ENCODE results near the gene MOB2. TPM values are rescaled to one million over a fixed set of nuclear protein-coding genes. Genes with fewer than 3 reads are reported as not detected.

Gene MOB2
- total RNA-seq, 1 donor from 2014 or later: 26.4 TPM

DNA sequence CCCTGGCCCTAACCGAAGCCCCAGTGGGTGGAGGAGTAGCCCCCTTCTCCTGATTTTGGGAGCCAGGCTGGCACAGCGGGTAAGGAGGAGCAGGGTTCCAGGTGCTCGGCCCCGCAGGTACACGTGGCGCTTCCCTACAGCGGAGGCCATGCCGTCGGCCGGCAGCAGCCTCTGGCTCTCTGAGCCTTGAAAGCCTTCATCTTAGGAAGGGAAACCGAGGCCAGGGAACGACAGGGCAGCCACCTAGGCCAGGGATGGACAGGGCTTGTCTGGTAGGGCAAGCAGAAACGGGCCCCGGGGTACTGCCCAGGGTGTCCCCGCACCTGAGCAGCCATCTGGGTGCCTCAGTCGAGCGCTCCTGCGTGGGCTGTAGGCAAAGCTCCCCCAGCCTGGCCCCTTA, 28.7 kb downstream of the MOB2 start:
- Histone ChIP-seq H3K4me1 (ENCODE audit: insufficient read depth, low read length) (no peaks in the 10 kb centered on the region), H3K4me2 (ENCODE audit: low read length) (no peak overlapping the region), H3K27me3 (ENCODE audit: insufficient read depth, low read length) (no peaks in the 10 kb centered on the region), H3K4me3 (ENCODE audit: insufficient read depth, low read depth, low read length) (no peak overlapping the region), H2AFZ (ENCODE audit: low read depth, low read length) (no peak overlapping the region), H3K9me3 (ENCODE audit: insufficient read depth, low read depth, low read length) (no peaks in the 10 kb centered on the region), H3K27ac (ENCODE audit: low read depth, low read length) (no peak overlapping the region), H3K79me2 (ENCODE audit: insufficient read depth, low read length) (no peaks in the 10 kb centered on the region), H3K9ac (ENCODE audit: low read length) (no peak overlapping the region), H4K20me1 (ENCODE audit: insufficient read depth, low read length) (no peaks in the 10 kb centered on the region), H3K36me3 (ENCODE audit: insufficient read depth, low read length) (no peaks in the 10 kb centered on the region)
- DNase-seq (ENCODE audit: low read depth) (no peak), FAIRE-seq (no peak)
- H3K36me3 Mint-ChIP-seq (ENCODE audit: low read depth, unreplicated experiment): no peaks in the 10 kb centered on the region
- no peaks in the 10 kb centered on the region for H3K9me3 Mint-ChIP-seq (ENCODE audit: unreplicated experiment)
- H3K27me3 Mint-ChIP-seq (ENCODE audit: low read depth, unreplicated experiment): no peaks in the 10 kb centered on the region
- TF ChIP-seq, protein P1, sequence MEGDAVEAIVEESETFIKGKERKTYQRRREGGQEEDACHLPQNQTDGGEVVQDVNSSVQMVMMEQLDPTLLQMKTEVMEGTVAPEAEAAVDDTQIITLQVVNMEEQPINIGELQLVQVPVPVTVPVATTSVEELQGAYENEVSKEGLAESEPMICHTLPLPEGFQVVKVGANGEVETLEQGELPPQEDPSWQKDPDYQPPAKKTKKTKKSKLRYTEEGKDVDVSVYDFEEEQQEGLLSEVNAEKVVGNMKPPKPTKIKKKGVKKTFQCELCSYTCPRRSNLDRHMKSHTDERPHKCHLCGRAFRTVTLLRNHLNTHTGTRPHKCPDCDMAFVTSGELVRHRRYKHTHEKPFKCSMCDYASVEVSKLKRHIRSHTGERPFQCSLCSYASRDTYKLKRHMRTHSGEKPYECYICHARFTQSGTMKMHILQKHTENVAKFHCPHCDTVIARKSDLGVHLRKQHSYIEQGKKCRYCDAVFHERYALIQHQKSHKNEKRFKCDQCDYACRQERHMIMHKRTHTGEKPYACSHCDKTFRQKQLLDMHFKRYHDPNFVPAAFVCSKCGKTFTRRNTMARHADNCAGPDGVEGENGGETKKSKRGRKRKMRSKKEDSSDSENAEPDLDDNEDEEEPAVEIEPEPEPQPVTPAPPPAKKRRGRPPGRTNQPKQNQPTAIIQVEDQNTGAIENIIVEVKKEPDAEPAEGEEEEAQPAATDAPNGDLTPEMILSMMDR (IDR thresholded peaks at IDR 0.05; ENCODE audit: insufficient read depth, low read depth, low read length): no peak
- no peak for TF ChIP-seq EZH2 (IDR thresholded peaks at IDR 0.05; ENCODE audit: insufficient read depth, low read length)
- H3K4me1 Mint-ChIP-seq (ENCODE audit: low read depth, unreplicated experiment): no peaks in the 10 kb centered on the region
- no peak overlapping the region for H3K4me3 Mint-ChIP-seq (ENCODE audit: unreplicated experiment)
- no peak overlapping the region for H3K27ac Mint-ChIP-seq (ENCODE audit: unreplicated experiment)

DNA sequence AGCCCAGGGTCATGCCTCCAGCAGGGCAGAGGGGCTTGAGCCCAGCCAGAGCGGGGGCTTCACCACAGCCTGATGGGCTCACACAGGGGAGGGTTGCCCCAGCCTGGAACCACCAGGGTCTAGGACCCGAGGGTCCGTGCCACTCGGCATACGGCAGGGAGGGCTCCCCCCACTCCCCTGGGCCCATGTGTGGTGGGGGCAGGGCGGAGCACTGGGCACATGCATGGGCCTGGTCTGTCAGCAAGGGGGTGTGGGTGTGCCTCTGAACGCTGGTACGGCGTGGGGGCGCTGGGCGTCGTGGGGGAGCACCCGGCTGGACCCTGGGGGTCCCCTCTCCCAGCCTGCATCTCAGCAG, 29.3 kb downstream of the MOB2 start:
- no peaks in the 10 kb centered on the region for H4K20me1 ChIP-seq (ENCODE audit: insufficient read depth, low read length)
- DNase-seq (ENCODE audit: low read depth) (no peak), FAIRE-seq (no peak)
- Mint-ChIP-seq H3K4me3 (ENCODE audit: unreplicated experiment) (no peak overlapping the region), H3K27ac (ENCODE audit: unreplicated experiment) (no peak overlapping the region), H3K9me3 (ENCODE audit: unreplicated experiment) (no peaks in the 10 kb centered on the region), H3K36me3 (ENCODE audit: low read depth, unreplicated experiment) (no peaks in the 10 kb centered on the region), H3K4me1 (ENCODE audit: low read depth, unreplicated experiment) (no peaks in the 10 kb centered on the region), H3K27me3 (ENCODE audit: low read depth, unreplicated experiment) (no peaks in the 10 kb centered on the region)
- H3K27me3 ChIP-seq (ENCODE audit: insufficient read depth, low read length): no peaks in the 10 kb centered on the region
- H3K9me3 ChIP-seq (ENCODE audit: insufficient read depth, low read depth, low read length): no peaks in the 10 kb centered on the region
- no peak overlapping the region for H2AFZ ChIP-seq (ENCODE audit: low read depth, low read length)
- no peaks in the 10 kb centered on the region for H3K79me2 ChIP-seq (ENCODE audit: insufficient read depth, low read length)
- TF ChIP-seq, protein P1 (IDR thresholded peaks at IDR 0.05; ENCODE audit: insufficient read depth, low read depth, low read length): no peak
- H3K4me2 ChIP-seq (ENCODE audit: low read length): no peak overlapping the region
- H3K4me1 ChIP-seq (ENCODE audit: insufficient read depth, low read length): no peaks in the 10 kb centered on the region
- no peaks in the 10 kb centered on the region for H3K36me3 ChIP-seq (ENCODE audit: insufficient read depth, low read length)
- no peak overlapping the region for H3K27ac ChIP-seq (ENCODE audit: low read depth, low read length)
- H3K9ac ChIP-seq (ENCODE audit: low read length): no peak overlapping the region
- no peak overlapping the region for H3K4me3 ChIP-seq (ENCODE audit: insufficient read depth, low read depth, low read length)

DNA sequence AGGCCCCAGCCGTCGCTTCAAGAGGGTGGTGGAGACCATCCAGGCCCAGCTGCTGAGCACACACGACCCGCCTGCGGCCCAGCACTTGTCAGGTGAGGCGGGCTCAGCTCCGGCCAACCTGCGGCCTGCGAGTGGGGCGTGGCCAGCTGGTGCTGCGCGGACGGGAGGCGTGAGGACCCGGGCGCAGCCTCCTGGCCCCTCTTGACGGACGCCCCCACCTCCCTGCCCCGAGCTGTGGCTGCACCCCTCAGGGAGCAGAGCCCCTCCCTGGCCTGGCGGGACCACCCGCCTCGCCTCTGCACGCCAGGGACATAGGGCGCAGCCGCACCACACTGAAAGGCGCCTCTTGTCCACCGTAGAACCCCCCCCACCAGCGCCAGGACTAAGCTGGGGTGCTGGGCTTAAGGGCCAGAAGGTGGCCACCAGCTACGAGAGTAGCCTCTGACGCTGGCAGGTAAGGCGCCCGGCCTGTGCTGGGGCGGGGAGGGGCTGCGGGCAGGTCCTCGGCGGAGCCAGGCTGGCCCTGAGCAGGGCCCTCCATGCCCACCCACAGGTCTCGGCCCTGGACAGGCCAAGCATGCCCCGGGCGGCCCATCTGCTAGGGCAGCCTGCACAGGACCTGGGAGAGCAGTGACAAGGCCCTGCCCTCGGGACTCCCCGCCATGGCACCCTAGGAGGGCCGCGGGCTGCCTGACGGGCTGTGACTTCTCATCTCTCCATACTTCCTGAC, 29.8 kb downstream of the MOB2 start:
- Histone ChIP-seq H3K27ac (ENCODE audit: low read depth, low read length) (no peak overlapping the region), H4K20me1 (ENCODE audit: insufficient read depth, low read length) (no peaks in the 10 kb centered on the region), H3K36me3 (ENCODE audit: insufficient read depth, low read length) (no peaks in the 10 kb centered on the region), H3K9ac (ENCODE audit: low read length) (no peak overlapping the region), H3K4me3 (ENCODE audit: insufficient read depth, low read depth, low read length) (no peak overlapping the region), H3K4me1 (ENCODE audit: insufficient read depth, low read length) (no peaks in the 10 kb centered on the region), H3K4me2 (ENCODE audit: low read length) (no peak overlapping the region), H2AFZ (ENCODE audit: low read depth, low read length) (no peak overlapping the region), H3K9me3 (ENCODE audit: insufficient read depth, low read depth, low read length) (no peaks in the 10 kb centered on the region), H3K79me2 (ENCODE audit: insufficient read depth, low read length) (no peaks in the 10 kb centered on the region), H3K27me3 (ENCODE audit: insufficient read depth, low read length) (no peaks in the 10 kb centered on the region)
- Mint-ChIP-seq H3K27ac (ENCODE audit: unreplicated experiment) (no peak overlapping the region), H3K9me3 (ENCODE audit: unreplicated experiment) (no peaks in the 10 kb centered on the region), H3K36me3 (ENCODE audit: low read depth, unreplicated experiment) (no peaks in the 10 kb centered on the region), H3K4me3 (ENCODE audit: unreplicated experiment) (no peak overlapping the region), H3K27me3 (ENCODE audit: low read depth, unreplicated experiment) (no peaks in the 10 kb centered on the region), H3K4me1 (ENCODE audit: low read depth, unreplicated experiment) (no peaks in the 10 kb centered on the region)
- FAIRE-seq (no peak), DNase-seq (ENCODE audit: low read depth) (no peak)
- TF ChIP-seq, protein P1 (IDR thresholded peaks at IDR 0.05; ENCODE audit: insufficient read depth, low read depth, low read length): no peak
- no peak for TF ChIP-seq EZH2 (IDR thresholded peaks at IDR 0.05; ENCODE audit: insufficient read depth, low read length)
